ENCODE data around the gene NDUFS8. TPM values are rescaled to one million over a fixed set of nuclear protein-coding genes. Genes with fewer than 3 reads are reported as not detected.
A peak's percentile ranks its signal among the peaks of the same experiment; 100 is the strongest.

NDUFS8 gene
- total and polyA plus RNA-seq, 10 of the 15 experiments (the other 5 are each of a cell fraction or from before 2014, with no cell fraction given) = 17.6 to 308 (median 120) TPM

- H3K9ac ChIP-seq (ENCODE audit: control insufficient read depth, insufficient read depth, low read length) = peak overlapping the region; percentile 79
- TF ChIP-seq RAD51 (IDR thresholded peaks at IDR 0.05) (no peak), FOXM1 (IDR thresholded peaks at IDR 0.05; ENCODE audit: low read depth, low read length) (no peak), ELK1 (IDR thresholded peaks at IDR 0.05; ENCODE audit: low read depth, low read length) (0 out of 2 replicates have a peak, but pooled peaks have one; percentile 14), SPI1 (IDR thresholded peaks at IDR 0.05; ENCODE audit: borderline replicate concordance, insufficient read depth, low read depth, low read length) (peak; percentile 80), CBFB (IDR thresholded peaks at IDR 0.05; ENCODE audit: low read depth) (peak; percentile 60), SMAD1 (IDR thresholded peaks at IDR 0.05; ENCODE audit: low read depth, partially characterized antibody) (no peak), NFYA (IDR thresholded peaks at IDR 0.05; ENCODE audit: borderline replicate concordance, low read depth, low read length) (no peak), BHLHE40 (IDR thresholded peaks at IDR 0.05; ENCODE audit: borderline replicate concordance in 1 of 2, low read depth in 2 of 2, low read length in 1 of 2) (peak in 1 of 2 experiments; percentile 68; a peak in 1 of 4 replicates), DPF2 (IDR thresholded peaks at IDR 0.05) (peak; percentile 80), IKZF2 (IDR thresholded peaks at IDR 0.05) (peak; percentile 22 to 40; a peak in 2 of 4 replicates), SP1 (IDR thresholded peaks at IDR 0.05; ENCODE audit: low read depth, low read length) (peak; percentile 14), MEF2B (IDR thresholded peaks at IDR 0.05; ENCODE audit: partially characterized antibody, poor library complexity, severe bottlenecking) (peak; percentile 97), NBN (IDR thresholded peaks at IDR 0.05) (peak; percentile 59; the same call in 1 of the 2 replicates), YY1 (IDR thresholded peaks at IDR 0.05; ENCODE audit: low read depth, low read length) (peak; percentile 74), MTA2 (IDR thresholded peaks at IDR 0.05; ENCODE audit: low read depth) (0 out of 2 replicates have a peak, but pooled peaks have one; percentile 12), TARDBP (IDR thresholded peaks at IDR 0.05; ENCODE audit: borderline replicate concordance) (no peak), SMARCA5 (IDR thresholded peaks at IDR 0.05) (peak; percentile 96), TCF12 (IDR thresholded peaks at IDR 0.05; ENCODE audit: low read depth, low read length) (peak; percentile 93), BCL11A (IDR thresholded peaks at IDR 0.05; ENCODE audit: low read depth, low read length) (no peak), NR2F1 (conservative IDR thresholded peaks at IDR 0.05) (peak; percentile 44; the same call in 1 of the 2 replicates), POLR2A (IDR thresholded peaks at IDR 0.05; ENCODE audit: low read depth, low read length) (peak; percentile 61)
- TF ChIP-seq, protein P1, sequence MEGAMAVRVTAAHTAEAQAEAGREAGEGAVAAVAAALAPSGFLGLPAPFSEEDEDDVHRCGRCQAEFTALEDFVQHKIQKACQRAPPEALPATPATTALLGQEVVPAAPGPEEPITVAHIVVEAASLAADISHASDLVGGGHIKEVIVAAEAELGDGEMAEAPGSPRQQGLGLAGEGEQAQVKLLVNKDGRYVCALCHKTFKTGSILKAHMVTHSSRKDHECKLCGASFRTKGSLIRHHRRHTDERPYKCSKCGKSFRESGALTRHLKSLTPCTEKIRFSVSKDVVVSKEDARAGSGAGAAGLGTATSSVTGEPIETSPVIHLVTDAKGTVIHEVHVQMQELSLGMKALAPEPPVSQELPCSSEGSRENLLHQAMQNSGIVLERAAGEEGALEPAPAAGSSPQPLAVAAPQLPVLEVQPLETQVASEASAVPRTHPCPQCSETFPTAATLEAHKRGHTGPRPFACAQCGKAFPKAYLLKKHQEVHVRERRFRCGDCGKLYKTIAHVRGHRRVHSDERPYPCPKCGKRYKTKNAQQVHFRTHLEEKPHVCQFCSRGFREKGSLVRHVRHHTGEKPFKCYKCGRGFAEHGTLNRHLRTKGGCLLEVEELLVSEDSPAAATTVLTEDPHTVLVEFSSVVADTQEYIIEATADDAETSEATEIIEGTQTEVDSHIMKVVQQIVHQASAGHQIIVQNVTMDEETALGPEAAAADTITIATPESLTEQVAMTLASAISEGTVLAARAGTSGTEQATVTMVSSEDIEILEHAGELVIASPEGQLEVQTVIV (IDR thresholded peaks at IDR 0.05; ENCODE audit: borderline replicate concordance, partially characterized antibody) = no peak
These were observed 9.8 kb downstream of the NDUFS8 start for GRCh38 chr11:68040101-68040956.

More at GRCh38 chr11:68040101-68040956, 9.8 kb downstream of the NDUFS8 start:
- RAD21 ChIA-PET (ENCODE audit: unreplicated experiment) = interaction anchor here (0.6 to 4.3 kb wide), 4 partner anchors 33 to 773 kb away, joined by 3 to 23 read pairs (median 4); no protein-coding TSS in a partner anchor
- POLR2A ChIA-PET = interaction anchor here (0.6 to 3.4 kb wide), 11 partner anchors 10 to 478 kb away, joined by 3 to 21 read pairs (median 3); partner anchors contain the start of genes C11orf24 and NDUFS8
- ATAC-seq = peak; percentile 68
- Histone ChIP-seq H3K27me3 (replicated peaks in 1 of 2; ENCODE audit: control insufficient read depth in 2 of 2, insufficient read depth in 2 of 2, low read length in 1 of 2) (no peaks in the 10 kb centered on the region), H3K4me1 (ENCODE audit: control insufficient read depth, insufficient read depth, low read length) (peaks cover 13% of the 10 kb centered on the region), H4K20me1 (ENCODE audit: control insufficient read depth, insufficient read depth) (no peaks in the 10 kb centered on the region; the same call in 1 of the 2 replicates), H3K4me3 (peak overlapping the region; percentile 99), H3K9me3 (replicated peaks; ENCODE audit: control insufficient read depth, insufficient read depth, low read length) (no peaks in the 10 kb centered on the region), H2AFZ (ENCODE audit: control insufficient read depth, low read depth, low read length) (peak overlapping the region; percentile 5; the same call in 1 of the 2 replicates), H3K4me2 (ENCODE audit: control insufficient read depth, insufficient read depth) (peak overlapping the region; percentile 84), H3K27ac (ENCODE audit: control insufficient read depth, insufficient read depth) (peak overlapping the region; percentile 91), H3K79me2 (ENCODE audit: control insufficient read depth, insufficient read depth, low read length) (peaks cover 46% of the 10 kb centered on the region), H3K36me3 (ENCODE audit: control insufficient read depth in 2 of 2, insufficient read depth in 2 of 2, low read length in 1 of 2) (peaks cover 10 to 24% of the 10 kb centered on the region in 2 experiments; a peak in 3 of 4 replicates)
- FAIRE-seq = no peak
- DNase-seq (ENCODE audit: low read depth, low spot score) = peak; percentile 21
- SMC1A ChIA-PET (ENCODE audit: uncharacterized antibody, unreplicated experiment) = interaction anchor here (1.5 to 3.0 kb wide), 3 partner anchors 38 to 164 kb away, joined by 5 to 19 read pairs (median 6); no protein-coding TSS in a partner anchor
- TSS peak; percentile 47 for BruUV-seq (replicated peaks)
- WGBS (ENCODE audit: insufficient coverage, insufficient replicate concordance, low lambda C conversion rate, missing lambda C conversion rate) = under 1% methylated on average over 20 of the region's 22 CpGs
- CTCF ChIA-PET = interaction anchor here (0.6 to 1.6 kb wide), 6 partner anchors 36 to 217 kb away, joined by 3 to 7 read pairs (median 3); no protein-coding TSS in a partner anchor
- in situ Hi-C loops (cut with MboI) = no loop called here
- intact Hi-C loops (cut with micrococcal nuclease; ENCODE audit: unreplicated experiment) = no loop called here

All from GM12878 (cell line).